ENCODE measurements around the gene LMF1. TPM values are rescaled to one million over a fixed set of nuclear protein-coding genes. Genes with fewer than 3 reads are reported as not detected.

The LMF1 gene
- total RNA-seq, 4 donors from 2014 or later, result 21.8 to 47.9 (median 36.0) TPM

GRCh38 chr16:817001-817906, 153.5 kb downstream of the LMF1 start:
- Histone ChIP-seq H3K4me3 (no peak overlapping the region), H3K9me3 (no peaks in the 10 kb centered on the region), H3K27ac (no peak overlapping the region), H3K4me1 (peaks cover 0 to 4% of the 10 kb centered on the region in 2 donors), H3K27me3 (peaks cover 0 to 36% of the 10 kb centered on the region in 2 donors), H3K36me3 (no peaks in the 10 kb centered on the region)
- DNase-seq, result no peak
- TF ChIP-seq CTCF (IDR thresholded peaks at IDR 0.05), result no peak
- TF ChIP-seq POLR2A (IDR thresholded peaks at IDR 0.05), result no peak
- intact Hi-C loops (cut with DNase I; ENCODE audit: low total_unique reads), result no loop called here

- intact Hi-C loops (cut with DNase I; ENCODE audit: low total_unique reads), result no loop called here
- H3K27me3 ChIP-seq, result peaks cover 0 to 36% of the 10 kb centered on the region in 2 donors
- no peaks in the 10 kb centered on the region for H3K9me3 ChIP-seq
- H3K27ac ChIP-seq, result no peak overlapping the region
- no peak for DNase-seq
- H3K4me1 ChIP-seq, result peaks cover 0 to 4% of the 10 kb centered on the region in 2 donors
- no peak overlapping the region for H3K4me3 ChIP-seq
- TF ChIP-seq POLR2A (IDR thresholded peaks at IDR 0.05), result no peak
- no peak for TF ChIP-seq CTCF (IDR thresholded peaks at IDR 0.05)
- no peaks in the 10 kb centered on the region for H3K36me3 ChIP-seq
Measured at GRCh38 chr16:815861-816260, 154.9 kb downstream of the LMF1 start.

- DNase-seq, result no peak
- Histone ChIP-seq H3K36me3 (no peaks in the 10 kb centered on the region), H3K27me3 (peaks cover 0 to 36% of the 10 kb centered on the region in 2 donors), H3K9me3 (no peaks in the 10 kb centered on the region), H3K4me3 (no peak overlapping the region), H3K27ac (no peak overlapping the region), H3K4me1 (peaks cover 0 to 4% of the 10 kb centered on the region in 2 donors)
- intact Hi-C loops (cut with DNase I; ENCODE audit: low total_unique reads), result no loop called here
- TF ChIP-seq CTCF (IDR thresholded peaks at IDR 0.05) (no peak), POLR2A (IDR thresholded peaks at IDR 0.05) (no peak)
Measured at GRCh38 chr16:814974-815373, 155.8 kb downstream of the LMF1 start.

GRCh38 chr16:813916-814412, 156.8 kb downstream of the LMF1 start:
- Histone ChIP-seq H3K4me3 (no peak overlapping the region), H3K36me3 (no peaks in the 10 kb centered on the region), H3K27ac (no peak overlapping the region), H3K4me1 (peaks cover 0 to 4% of the 10 kb centered on the region in 2 donors), H3K27me3 (peaks cover 0 to 36% of the 10 kb centered on the region in 2 donors), H3K9me3 (no peaks in the 10 kb centered on the region)
- intact Hi-C loops (cut with DNase I; ENCODE audit: low total_unique reads), result no loop called here
- DNase-seq, result no peak
- TF ChIP-seq CTCF (IDR thresholded peaks at IDR 0.05), result no peak
- TF ChIP-seq POLR2A (IDR thresholded peaks at IDR 0.05), result no peak
